Smooth muscle cell of the umbilical artery (primary cell): ENCODE results near the gene MEF2B. TPM values are rescaled to one million over a fixed set of nuclear protein-coding genes. Genes with fewer than 3 reads are reported as not detected.

Experiments used
- total RNA-seq: library from RNA; depleted of rRNA; stranded (reverse); fragments of >200 nt; gene quantifications from 2 replicates; pipeline ENCODE4 v1.2.3, GENCODE V29; 2014

MEF2B gene
- total RNA-seq = not detected in 2 replicates

DNA sequence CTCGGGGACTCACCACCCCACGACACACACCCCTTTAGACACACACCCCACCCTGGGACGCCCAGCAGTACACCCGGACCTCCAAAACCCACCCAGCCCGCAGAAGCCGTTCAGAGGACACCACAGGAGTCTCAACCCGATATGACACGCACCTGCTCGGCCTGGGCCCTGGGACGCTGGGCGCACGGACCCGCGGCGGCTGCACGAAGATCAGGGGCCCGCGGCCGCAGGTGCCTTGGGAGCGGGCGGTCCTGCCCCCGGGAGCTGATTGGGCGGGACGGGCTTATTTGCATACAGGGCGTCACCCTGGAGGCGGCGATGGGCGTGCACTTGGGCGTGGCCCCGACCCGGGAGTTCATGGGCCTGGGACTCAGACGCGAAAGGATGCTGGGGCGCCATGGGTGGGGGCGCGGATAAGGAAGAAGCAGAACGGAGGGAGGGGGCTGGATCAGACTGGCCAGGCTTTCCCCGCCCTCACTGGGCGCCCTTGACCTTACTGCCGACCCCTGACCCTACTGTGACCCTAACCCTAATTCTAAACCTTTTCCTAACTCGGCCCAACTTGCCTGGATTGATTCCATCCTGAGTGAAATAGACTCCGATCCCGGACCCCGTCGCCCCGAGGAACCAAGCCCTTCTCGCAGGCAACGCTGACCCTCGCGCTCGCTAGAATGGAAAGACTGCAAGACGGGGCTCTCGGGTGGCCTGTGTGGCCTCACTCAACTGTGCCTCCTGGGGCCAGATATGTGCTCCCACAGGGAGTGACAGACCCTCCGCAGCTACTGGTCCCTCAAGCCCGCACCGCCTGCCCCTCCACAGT, at the start of gene MEF2B:
Gene MEF2B (minus strand): TSS at position 211 of the 820 bp plus-strand sequence. CDS start 19,528 bp downstream, outside the sequence.

DNA sequence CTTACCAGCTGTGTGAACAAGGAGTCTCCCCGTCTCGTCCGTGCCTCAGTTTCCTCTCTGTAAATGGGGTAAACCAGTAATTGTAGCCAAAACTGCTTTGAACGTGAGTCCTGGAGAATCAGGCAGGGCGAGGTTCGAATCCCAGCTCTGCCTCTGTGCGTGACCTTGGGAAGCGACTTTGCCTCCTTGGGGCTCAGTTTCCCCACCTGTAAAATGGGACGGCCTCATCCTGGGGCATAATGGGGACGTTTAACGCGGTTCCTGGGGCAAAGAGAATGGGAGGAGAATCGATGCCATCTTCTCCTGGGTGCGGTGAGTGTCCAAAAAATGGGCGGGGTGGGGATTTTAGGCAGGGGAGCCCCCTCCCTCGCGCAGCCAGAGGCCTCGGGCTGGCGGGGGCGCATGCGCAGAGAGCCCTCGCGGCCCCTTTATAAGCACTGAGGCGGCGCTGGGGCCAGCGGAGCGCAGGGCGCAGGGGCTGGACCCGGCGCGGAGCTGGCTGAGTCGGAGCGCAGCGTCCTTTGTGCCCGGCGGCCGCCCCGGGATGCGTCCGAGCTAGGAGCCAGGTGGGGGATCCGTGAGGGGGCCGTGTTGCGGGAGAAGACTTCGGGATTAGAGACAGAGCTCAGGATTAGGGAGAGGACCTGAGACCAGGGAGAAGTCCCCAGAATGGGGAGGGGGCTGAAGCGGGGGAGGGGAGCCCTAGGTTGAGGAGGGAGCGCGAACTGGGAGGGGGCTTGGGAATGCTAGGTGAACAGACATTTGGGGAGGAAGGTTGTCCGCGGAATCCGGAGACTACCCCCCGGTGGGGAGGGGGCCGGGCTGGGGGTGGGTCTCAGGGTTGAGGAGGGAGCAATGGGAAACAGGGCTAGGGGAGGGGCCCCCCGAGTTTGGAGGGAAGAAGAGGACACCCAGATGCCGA, 41.7 kb upstream of the MEF2B start, which contains the start of gene NCAN:
Gene NCAN (plus strand): TSS at position 460 of the 922 bp plus-strand sequence. CDS start 4,996 bp downstream, outside the sequence.

DNA sequence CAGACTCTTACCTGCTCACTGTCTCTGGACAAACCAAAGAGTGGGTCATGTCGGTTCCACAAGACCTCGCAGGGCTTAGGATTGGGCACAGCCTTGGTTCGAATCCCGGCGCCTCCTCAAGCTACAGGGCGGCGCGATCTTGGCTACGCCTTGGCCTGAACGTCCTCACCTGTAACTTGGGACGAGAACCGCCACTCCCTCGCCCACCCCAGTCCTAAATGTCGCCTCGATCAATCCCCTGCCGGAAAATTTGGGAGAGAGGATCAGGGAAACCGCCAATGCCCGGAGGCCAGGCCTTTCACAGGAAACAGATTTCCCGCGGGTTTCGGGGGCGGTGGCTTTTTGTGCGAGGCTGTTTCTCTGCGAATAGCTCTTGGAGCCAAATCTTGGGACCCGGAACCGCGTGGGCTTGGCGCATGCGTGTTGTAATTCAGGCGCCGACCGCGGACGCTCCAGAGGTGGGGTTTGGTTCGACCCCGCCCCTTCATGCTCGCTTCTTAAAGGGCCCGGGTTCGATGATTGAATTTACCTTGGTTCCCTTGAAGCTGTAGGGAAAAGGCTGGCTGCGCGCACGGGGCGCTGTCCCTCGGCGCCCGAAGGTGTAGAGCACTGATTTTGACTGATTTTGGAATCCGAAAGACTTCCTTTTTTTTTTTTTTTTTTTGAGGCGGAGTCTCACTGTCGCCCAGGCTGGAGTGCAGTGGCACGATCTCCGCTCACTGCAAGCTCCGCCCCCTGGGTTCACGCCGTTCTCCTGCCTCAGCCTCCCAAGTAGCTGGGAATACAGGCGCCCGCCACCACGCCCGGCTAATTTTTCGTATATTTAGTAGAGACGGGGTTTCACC, 33.2 kb upstream of the MEF2B start, which contains the start of gene NR2C2AP:
Gene NR2C2AP (minus strand): TSS at position 403 of the 845 bp plus-strand sequence. CDS start 354 bp downstream, at position 49.

GRCh38 chr19:19192078-19192882, 22.2 kb upstream of the MEF2B start, which contains the start of the genes BORCS8 and RFXANK:
Gene BORCS8, minus strand, starts transcription at chr19:19192152. Its CDS starts 35 bp downstream, at chr19:19192117.
Gene RFXANK, plus strand, starts transcription at chr19:19192258. Its CDS starts 1,689 bp downstream, at chr19:19193947.

GRCh38 chr19:19138109-19138981, 31.7 kb downstream of the MEF2B start, which contains the start of gene TMEM161A:
Gene TMEM161A, minus strand, starts transcription at chr19:19138478. Its CDS starts 50 bp downstream, at chr19:19138428.

Other genes starting within 250 kb of the MEF2B start
- gene HOMER3, start 229.0 kb downstream of the MEF2B start, total RNA-seq = 53.3 and 55.2 TPM in 2 replicates
- gene SUGP2, start 136.7 kb downstream of the MEF2B start, total RNA-seq = 52.9 and 63.7 TPM in 2 replicates
- 36.2 and 54.6 TPM in 2 replicates for gene ARMC6, start 136.7 kb downstream of the MEF2B start, total RNA-seq
- 6.3 and 8.6 TPM in 2 replicates for gene SLC25A42, start 106.3 kb downstream of the MEF2B start, total RNA-seq
- 29.1 and 29.8 TPM in 2 replicates for gene TMEM161A, start 31.8 kb downstream of the MEF2B start, total RNA-seq
- gene BORCS8, start 21.9 kb upstream of the MEF2B start, total RNA-seq = 13.1 and 16.9 TPM in 2 replicates
- gene RFXANK, start 22.0 kb upstream of the MEF2B start, total RNA-seq = 40.3 and 51.1 TPM in 2 replicates
- gene NR2C2AP, start 33.2 kb upstream of the MEF2B start, total RNA-seq = 4.5 and 7.8 TPM in 2 replicates
- gene NCAN, start 41.7 kb upstream of the MEF2B start, total RNA-seq = not detected in 2 replicates
- 1.9 and 3.3 TPM in 2 replicates for gene TM6SF2, start 103.0 kb upstream of the MEF2B start, total RNA-seq
- 15.4 and 18.6 TPM in 2 replicates for gene SUGP1, start 150.2 kb upstream of the MEF2B start, total RNA-seq
- 28.8 and 38.9 TPM in 2 replicates for gene MAU2, start 150.6 kb upstream of the MEF2B start, total RNA-seq
- 33.3 and 102 TPM in 2 replicates for gene GATAD2A, start 235.4 kb upstream of the MEF2B start, total RNA-seq